Heart left ventricle (tissue), 16 donors: Measurements from ENCODE around the gene AUH. TPM values are rescaled to one million over a fixed set of nuclear protein-coding genes. Genes with fewer than 3 reads are reported as not detected.

Source experiments
- ATAC-seq, 4 donors: fragments of 200-7000 bp; cut with Tn5 transposase; one replicate each; pipeline ENCODE4 v1.9.1; 2020 to 2022; ENCODE audit warnings: moderate library complexity in 4 of 4, mild to moderate bottlenecking in 3 of 4, moderate number of reproducible peaks in 1 of 4
- DNase-seq, 5 donors: peaks; one replicate each; pipeline ENCODE4 v3.0.0-alpha.2; 2020
- H3K27ac ChIP-seq, 12 donors: fragments of 200-600 bp; sonication (generic) in 4 of 12; one replicate each; pipeline versions ENCODE4 v1.5.0 to v1.8.0; 2016 to 2022; ENCODE audit warnings: mild to moderate bottlenecking in 2 of 12
- H3K27me3 ChIP-seq, 9 donors: fragments of 200-600 bp; sonication (generic) in 2 of 9; one replicate each; pipeline versions ENCODE4 v1.5.1 to v1.8.0; 2016 to 2022; ENCODE audit warnings: mild to moderate bottlenecking in 3 of 9
- H3K36me3 ChIP-seq, 9 donors: fragments of 200-600 bp; sonication (generic) in 2 of 9; one replicate each; pipeline versions ENCODE4 v1.5.0 to v1.8.0; 2018 to 2022; ENCODE audit warnings: mild to moderate bottlenecking in 2 of 9
- H3K4me1 ChIP-seq, 12 donors: fragments of 200-600 bp; sonication (generic) in 4 of 12; one replicate each; pipeline versions ENCODE4 v1.5.0 to v1.8.0; 2016 to 2022; ENCODE audit warnings: mild to moderate bottlenecking in 3 of 12
- H3K4me3 ChIP-seq, 12 donors: fragments of 200-600 bp; sonication (generic) in 4 of 12; one replicate each; pipeline versions ENCODE4 v1.5.0 to v1.8.0; 2017 to 2022; ENCODE audit warnings: mild to moderate bottlenecking in 9 of 12, moderate library complexity in 4 of 12
- H3K9me3 ChIP-seq, 12 donors: fragments of 200-600 bp; sonication (generic) in 4 of 12; one replicate each; pipeline versions ENCODE4 v1.5.0 to v1.8.0; 2016 to 2022; ENCODE audit warnings: mild to moderate bottlenecking in 1 of 12
- POLR2A ChIP-seq, 2 donors: fragments of 450-650 bp; IDR thresholded peaks; one replicate each; pipeline ENCODE4 v1.6.1; 2017; ENCODE audit warnings: antibody characterized with exemption in 2 of 2, mild to moderate bottlenecking in 2 of 2, moderate library complexity in 2 of 2
- WGBS, 4 donors: extraction: QIAGEN DNeasy Blood & Tissue Kit in 2 of 4; methylation state at CpG; one replicate each; pipeline versions ENCODE4 v1.1.5 to v1.1.7; 2013 to 2018; 5-methylcytosine and 5-hydroxymethylcytosine counted together
- intact Hi-C, 10 donors: fragments of 100-400 bp; cut with DNase I; formaldehyde crosslinking; loops; one replicate each; pipeline versions ENCODE4 v1.11.1 to v1.14.2; 2022
- polyA plus RNA-seq, 2 donors: library from polyadenylated mRNA; stranded (reverse); fragments of 200-250 nt; gene quantifications; one replicate each; pipeline ENCODE4 v1.2.3, GENCODE V29; 2013
- total RNA-seq, 9 donors: library from RNA; depleted of rRNA in 2 of 9; stranded (reverse); fragments of >200 nt in 2 of 9; fragmentation: NEBNext Ultra II Directional in 3 of 9; extraction: Animal tissue kit (Norgen Biotek cat#: 25700) in 3 of 9; gene quantifications; one replicate each; pipeline versions ENCODE4 v1.1.0 to v1.2.4, GENCODE V29; 2016 to 2023
- TF ChIP-seq, protein P1 (sequence below), 12 donors: fragments of 200-600 bp; sonication (generic) in 4 of 12; IDR thresholded peaks; one replicate each; pipeline versions ENCODE4 v1.5.0 to v1.8.0; 2018 to 2022; ENCODE audit warnings: antibody characterized with exemption in 12 of 12, mild to moderate bottlenecking in 5 of 12
- donor health status: ischemic (EF 13 %, LVEDD 7.1; RV severe dilation, severe dysfunction).
- donor health status: healthy with polysubstance abuse.
- donor health status: DM: no; HTN: yes; CAD: no.
- donor health status: DM: no; HTN: no; CAD: no.
- donor health status: ischemic (EF 25% LVEDD 6.9; RV normal size, moderate dysfunction).
- donor health status: ischemic (EF 25% LVEDD 5.7; RV mildly dilated, moderate dysfunction).
- donor health status: healthy.
- donor health status: DM: yes; HTN: yes; CAD: no.
- donor health status: ischemic (EF 35%, LVEDD 5.7; RV mildly dilated, moderate dysfunction).
- donor health status: nonischemic (EF 11% LVEDD 7.7; RV severe dilation, severe dysfunction).
- donor health status: DM: yes; HTN: yes; CAD: no.
- donor health status: PGD.
- donor health status: ischemic (EF 29% LVEDD 5.4; RV normal size, mild dysfunction).
- donor health status: nonischemic (EF 23%, LVEDD 6.1; RV moderate dilation, normal function).

AUH gene
- total and polyA plus RNA-seq, 11 donors = 19.0 to 54.7 (median 39.7) TPM

DNA sequence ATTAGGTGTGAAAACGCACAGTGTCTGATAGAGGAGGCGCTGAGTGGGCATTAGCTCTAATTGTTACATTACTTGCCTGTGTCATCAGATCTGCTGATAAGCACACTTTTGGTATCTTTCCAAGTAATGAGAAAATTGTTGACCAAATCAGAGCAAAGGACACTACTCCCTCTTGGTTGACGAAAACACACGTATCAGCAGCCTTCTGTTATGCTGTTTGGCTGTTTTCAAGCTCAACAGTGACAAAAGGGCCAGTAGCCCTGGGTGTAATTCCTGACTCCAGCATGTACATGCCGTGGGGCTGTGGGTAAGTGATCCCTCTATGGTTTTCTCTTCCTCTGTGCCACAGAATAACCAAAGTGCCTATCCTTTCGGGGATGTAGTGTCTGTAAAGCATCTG, 151.4 kb downstream of the AUH start:
- Histone ChIP-seq H3K9me3 (no peaks in the 10 kb centered on the region), H3K4me1 (peaks cover 3 to 26% (median 15%) of the 10 kb centered on the region in 12 donors), H3K27me3 (no peaks in the 10 kb centered on the region), H3K36me3 (peaks cover 0 to 23% (median 5%) of the 10 kb centered on the region in 9 donors), H3K27ac (no peak overlapping the region), H3K4me3 (no peak overlapping the region)
- WGBS, 4 donors = 90 to 95% (median 93%) methylated on average over 6 of the region's 6 CpGs
- ATAC-seq = no peak
- no peak for DNase-seq
- no peak for TF ChIP-seq POLR2A (IDR thresholded peaks at IDR 0.05)
- TF ChIP-seq, protein P1, sequence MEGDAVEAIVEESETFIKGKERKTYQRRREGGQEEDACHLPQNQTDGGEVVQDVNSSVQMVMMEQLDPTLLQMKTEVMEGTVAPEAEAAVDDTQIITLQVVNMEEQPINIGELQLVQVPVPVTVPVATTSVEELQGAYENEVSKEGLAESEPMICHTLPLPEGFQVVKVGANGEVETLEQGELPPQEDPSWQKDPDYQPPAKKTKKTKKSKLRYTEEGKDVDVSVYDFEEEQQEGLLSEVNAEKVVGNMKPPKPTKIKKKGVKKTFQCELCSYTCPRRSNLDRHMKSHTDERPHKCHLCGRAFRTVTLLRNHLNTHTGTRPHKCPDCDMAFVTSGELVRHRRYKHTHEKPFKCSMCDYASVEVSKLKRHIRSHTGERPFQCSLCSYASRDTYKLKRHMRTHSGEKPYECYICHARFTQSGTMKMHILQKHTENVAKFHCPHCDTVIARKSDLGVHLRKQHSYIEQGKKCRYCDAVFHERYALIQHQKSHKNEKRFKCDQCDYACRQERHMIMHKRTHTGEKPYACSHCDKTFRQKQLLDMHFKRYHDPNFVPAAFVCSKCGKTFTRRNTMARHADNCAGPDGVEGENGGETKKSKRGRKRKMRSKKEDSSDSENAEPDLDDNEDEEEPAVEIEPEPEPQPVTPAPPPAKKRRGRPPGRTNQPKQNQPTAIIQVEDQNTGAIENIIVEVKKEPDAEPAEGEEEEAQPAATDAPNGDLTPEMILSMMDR (IDR thresholded peaks at IDR 0.05) = no peak
- intact Hi-C loops = no loop called here

DNA sequence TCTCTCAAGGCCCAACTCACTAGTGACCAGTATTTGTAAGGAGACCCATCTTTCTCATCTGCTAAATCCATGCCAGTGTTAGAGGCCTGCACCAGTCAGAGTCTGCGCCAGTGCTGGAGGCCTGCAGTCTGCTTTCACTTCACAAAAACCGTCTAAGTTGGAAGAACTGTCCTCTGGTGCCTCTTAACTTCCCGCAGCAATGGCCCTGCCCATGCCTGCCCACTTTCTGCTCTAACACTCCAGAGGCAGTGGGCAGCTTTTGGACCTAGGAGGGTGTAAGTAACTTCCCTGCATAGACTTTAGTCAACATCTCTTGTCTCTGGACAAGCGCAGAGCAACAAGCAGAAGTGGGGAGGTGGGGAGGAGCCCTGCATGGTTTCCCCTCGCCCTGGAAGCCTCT, 152.9 kb downstream of the AUH start:
- ATAC-seq (no peak), DNase-seq (no peak)
- Histone ChIP-seq H3K27me3 (no peaks in the 10 kb centered on the region), H3K4me3 (no peak overlapping the region), H3K9me3 (no peaks in the 10 kb centered on the region), H3K36me3 (peaks cover 0 to 13% (median 5%) of the 10 kb centered on the region in 9 donors), H3K4me1 (peaks cover 3 to 26% (median 15%) of the 10 kb centered on the region in 12 donors), H3K27ac (peak overlapping the region in 8 of 12 donors; percentile 44 to 90 (median 58))
- no peak for TF ChIP-seq POLR2A (IDR thresholded peaks at IDR 0.05)
- TF ChIP-seq, protein P1 (IDR thresholded peaks at IDR 0.05) = no peak
- WGBS, 4 donors = 90 to 97% (median 95%) methylated on average over 5 of the region's 5 CpGs
- intact Hi-C loops = no loop called here

DNA sequence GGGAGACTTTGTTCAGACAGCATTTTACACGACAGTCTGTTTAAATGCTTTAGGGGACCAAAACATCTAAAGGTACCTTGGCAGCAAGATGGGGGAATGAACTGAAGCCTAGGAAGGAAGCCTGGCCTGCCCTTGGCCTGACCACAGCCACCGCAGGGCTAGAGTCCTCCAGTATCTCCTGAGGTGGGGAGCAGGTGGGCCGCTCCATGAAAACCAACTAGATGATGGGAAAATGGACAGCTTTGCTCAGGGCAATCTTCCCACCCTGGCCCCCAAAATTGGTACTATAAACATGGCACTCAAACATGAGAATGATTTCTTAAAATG, 153.3 kb downstream of the AUH start:
- H3K9me3 ChIP-seq = no peaks in the 10 kb centered on the region
- 54 to 69% (median 61%) methylated on average over 3 of the region's 3 CpGs for WGBS, 4 donors
- H3K27ac ChIP-seq = peak overlapping the region; percentile 28 to 90 (median 51)
- intact Hi-C loops = no loop called here
- H3K36me3 ChIP-seq = peaks cover 0 to 8% (median 3%) of the 10 kb centered on the region in 9 donors
- no peak for DNase-seq
- no peak for TF ChIP-seq POLR2A (IDR thresholded peaks at IDR 0.05)
- TF ChIP-seq, protein P1 (IDR thresholded peaks at IDR 0.05) = no peak
- H3K27me3 ChIP-seq = no peaks in the 10 kb centered on the region
- ATAC-seq = peak in 1 of 4 donors; percentile 6
- H3K4me1 ChIP-seq = peaks cover 3 to 26% (median 15%) of the 10 kb centered on the region in 12 donors
- H3K4me3 ChIP-seq = peak overlapping the region in 3 of 12 donors; percentile 4 to 24 (median 8)

DNA sequence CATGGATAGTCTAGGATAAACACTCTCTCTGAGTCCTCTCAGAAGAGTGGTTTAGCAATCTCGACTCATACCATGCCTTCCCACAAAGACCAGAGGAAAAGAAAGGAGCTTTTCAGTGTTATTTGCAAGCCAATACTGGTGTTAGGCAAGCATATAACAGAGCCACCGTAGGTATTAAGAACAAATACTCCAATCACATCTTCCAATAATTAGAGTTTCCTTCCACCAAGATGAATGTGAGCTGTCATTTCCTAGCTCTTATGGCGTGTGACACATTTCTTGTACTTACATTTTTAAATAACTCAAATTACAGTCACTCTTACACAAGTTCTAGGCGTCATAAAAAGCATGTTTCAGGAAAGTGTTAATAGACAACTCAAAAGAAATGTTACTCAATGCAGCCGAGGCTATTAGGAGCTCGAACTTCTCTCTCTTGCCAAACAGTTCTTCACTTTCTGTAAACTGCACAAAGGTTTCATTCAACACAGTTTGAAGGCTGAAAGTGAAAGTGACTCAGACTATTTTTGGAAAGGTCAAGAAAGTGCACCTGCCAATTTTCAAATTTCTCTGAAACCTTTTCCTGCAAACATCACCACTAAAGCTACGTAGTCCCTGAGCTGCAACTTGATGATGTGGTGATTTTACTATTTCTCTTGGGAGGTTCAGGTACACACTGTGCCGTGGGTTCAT, 153.8 kb downstream of the AUH start:
- H3K9me3 ChIP-seq = peaks cover 0 to 3% (median 0%) of the 10 kb centered on the region in 12 donors
- intact Hi-C loops = no loop called here
- peaks cover 0 to 5% (median 0%) of the 10 kb centered on the region in 9 donors for H3K36me3 ChIP-seq
- 24 to 30% (median 29%) methylated on average over 8 of the region's 8 CpGs for WGBS, 4 donors
- peak; percentile 41 to 87 (median 84) for ATAC-seq
- H3K27me3 ChIP-seq = no peaks in the 10 kb centered on the region
- DNase-seq = no peak
- TF ChIP-seq, protein P1 (IDR thresholded peaks at IDR 0.05) = no peak
- no peak for TF ChIP-seq POLR2A (IDR thresholded peaks at IDR 0.05)
- H3K4me1 ChIP-seq = peaks cover 3 to 26% (median 15%) of the 10 kb centered on the region in 12 donors
- peak overlapping the region in 5 of 12 donors; percentile 4 to 31 (median 13) for H3K4me3 ChIP-seq
- peak overlapping the region; percentile 41 to 90 (median 51) for H3K27ac ChIP-seq
